Stimulated activated CD4-positive, alpha-beta T cell treated with anti-CD3 and anti-CD28 coated beads, Interleukin-1b, Interleukin-23, amount 100 ng/mL, for 1 hour (primary cell): ENCODE measurements around the gene CCDC34.
A peak's percentile ranks its signal among the peaks of the same experiment; 100 is the strongest.

Experiments used
- DNase-seq, 2 donors: peaks; one replicate each; pipeline ENCODE4 v3.0.0-alpha.2; 2020; ENCODE audit warnings: low read depth in 2 of 2

Gene CCDC34

GRCh38 chr11:27362749-27363575 lies at the start of gene CCDC34:
CCDC34 (minus strand) TSS chr11:27363215; CDS start chr11:27363194, 21 bp downstream.
- DNase-seq: peak; percentile 64 to 69

GRCh38 chr11:27412192-27412691 lies 49.2 kb upstream of the CCDC34 start:
- DNase-seq: no peak

DNA sequence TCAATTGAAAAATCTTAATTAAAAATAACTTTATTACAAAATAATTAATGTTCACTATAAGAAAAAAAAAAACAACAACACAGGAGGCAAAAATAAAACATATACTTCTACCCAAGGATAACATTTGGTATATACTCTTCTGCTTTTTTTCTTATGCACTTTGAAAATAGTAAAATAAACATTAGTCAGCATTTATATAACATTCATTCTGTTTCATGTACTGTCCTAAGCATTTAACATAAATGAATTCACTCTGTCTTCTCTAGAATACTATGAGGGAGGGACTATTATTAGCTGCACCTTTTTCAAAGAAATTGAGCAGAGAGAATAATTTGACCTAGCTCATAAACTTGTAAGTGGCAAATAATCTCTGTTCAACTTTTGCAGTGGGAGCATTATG lies 48.3 kb upstream of the CCDC34 start:
- no peak for DNase-seq

DNA sequence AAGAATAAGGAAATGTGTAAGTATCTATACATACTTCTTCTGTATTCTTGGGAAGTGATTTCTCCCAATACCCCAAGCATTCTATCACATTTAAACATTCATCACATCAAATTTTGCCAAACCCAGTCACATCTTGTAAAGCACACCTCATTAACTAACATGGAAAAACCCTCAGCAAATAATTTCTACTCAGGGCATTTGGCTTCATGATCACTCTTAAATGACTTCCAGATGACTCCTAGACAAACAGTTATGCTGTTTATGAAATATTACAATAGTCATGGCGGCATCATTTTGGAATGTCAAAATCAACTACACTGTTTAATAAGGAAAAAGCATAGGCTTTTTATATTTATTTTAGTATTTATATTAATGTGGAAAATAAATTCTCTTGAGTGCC lies 47.3 kb upstream of the CCDC34 start:
- no peak for DNase-seq

- no peak for DNase-seq
These were observed 46.7 kb upstream of the CCDC34 start for GRCh38 chr11:27409742-27410141.

DNA sequence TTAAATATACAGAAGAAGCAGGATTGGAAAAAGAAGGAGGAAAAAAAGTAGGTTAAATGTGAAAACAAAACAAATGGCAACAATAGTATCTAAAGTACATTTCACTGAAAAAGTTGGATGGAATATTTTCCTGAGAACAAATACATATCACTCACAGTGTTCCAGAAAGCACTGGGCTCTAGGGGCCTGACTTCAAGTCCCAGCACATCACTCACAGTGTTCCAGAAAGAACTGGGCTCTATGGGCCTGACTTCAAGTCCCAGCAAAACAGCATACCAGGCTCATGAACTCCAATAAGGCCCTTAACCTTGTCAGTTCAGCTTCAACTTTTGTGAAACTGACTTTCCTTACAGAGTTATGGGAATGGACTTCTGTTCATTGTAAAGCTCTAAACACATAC lies 46.0 kb upstream of the CCDC34 start:
- DNase-seq: no peak

DNA sequence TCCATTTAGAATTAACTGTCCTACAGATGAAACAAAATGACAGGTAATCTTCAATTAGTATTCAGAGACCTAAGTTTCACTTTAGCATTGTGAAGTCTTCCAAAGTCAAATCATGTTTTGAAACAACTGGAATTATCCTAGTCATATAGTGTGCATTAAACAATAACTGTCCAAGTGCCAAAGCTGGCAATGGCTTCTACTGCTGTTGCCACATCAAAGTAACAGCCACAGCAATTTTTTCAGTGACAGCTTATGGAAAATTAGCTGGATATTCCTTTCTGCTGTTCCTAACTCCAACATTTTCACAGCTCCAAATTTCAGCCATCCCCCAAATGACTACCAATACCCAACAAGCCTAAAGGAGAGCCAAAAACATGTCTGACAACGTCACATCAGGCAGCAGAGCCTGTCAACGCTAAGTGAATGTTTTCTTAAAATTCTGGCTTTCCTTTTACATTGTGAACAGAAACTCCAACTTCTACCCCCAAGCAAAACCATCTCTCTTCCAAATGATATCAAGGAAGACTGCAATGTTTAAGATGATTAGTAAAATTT lies 45.3 kb upstream of the CCDC34 start:
- no peak for DNase-seq

DNA sequence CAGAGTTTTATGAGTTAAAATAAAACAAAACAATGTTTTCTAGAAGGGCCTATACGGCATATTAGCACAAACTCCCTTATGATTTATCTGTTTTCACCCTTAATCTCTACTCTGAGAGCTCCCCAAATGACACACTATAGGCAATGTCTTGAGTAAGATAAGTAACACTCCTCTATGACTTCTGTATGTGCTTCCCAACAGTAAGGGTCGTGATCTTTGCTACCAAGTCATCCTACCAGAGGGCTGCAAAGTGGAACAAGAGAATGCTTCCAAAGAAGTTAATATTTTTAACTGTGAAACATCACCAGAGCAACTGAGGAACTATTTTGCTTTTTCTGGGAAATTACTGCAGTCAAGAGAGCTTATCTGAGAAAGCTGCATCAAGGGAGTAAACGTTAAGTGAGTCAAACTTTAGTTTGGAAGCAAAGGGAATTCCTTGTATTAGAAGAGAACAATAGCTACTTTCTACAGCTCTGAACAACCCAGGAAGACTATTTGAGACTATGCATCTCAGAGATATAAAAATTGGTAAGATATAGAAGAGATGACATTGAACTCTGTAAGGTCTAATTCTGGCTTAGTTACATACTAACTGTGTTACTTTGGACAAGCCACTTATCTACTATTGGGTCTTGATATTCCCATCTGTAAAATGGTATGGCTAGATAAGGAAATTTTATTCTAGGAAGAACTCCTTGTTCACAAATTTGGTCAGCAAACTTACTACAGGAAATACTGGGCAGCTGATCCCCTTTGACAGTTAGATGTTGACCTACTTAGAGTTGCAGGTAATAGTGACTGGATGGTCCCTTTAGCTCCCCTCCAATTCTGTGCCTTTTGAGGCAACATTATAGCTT lies 43.7 kb upstream of the CCDC34 start:
- DNase-seq: no peak

- no peak for DNase-seq
These were observed 42.1 kb upstream of the CCDC34 start for GRCh38 chr11:27405134-27405533.

GRCh38 chr11:27404427-27404826 lies 41.4 kb upstream of the CCDC34 start:
- DNase-seq: no peak

GRCh38 chr11:27403195-27403594 lies 40.2 kb upstream of the CCDC34 start:
- no peak for DNase-seq

DNA sequence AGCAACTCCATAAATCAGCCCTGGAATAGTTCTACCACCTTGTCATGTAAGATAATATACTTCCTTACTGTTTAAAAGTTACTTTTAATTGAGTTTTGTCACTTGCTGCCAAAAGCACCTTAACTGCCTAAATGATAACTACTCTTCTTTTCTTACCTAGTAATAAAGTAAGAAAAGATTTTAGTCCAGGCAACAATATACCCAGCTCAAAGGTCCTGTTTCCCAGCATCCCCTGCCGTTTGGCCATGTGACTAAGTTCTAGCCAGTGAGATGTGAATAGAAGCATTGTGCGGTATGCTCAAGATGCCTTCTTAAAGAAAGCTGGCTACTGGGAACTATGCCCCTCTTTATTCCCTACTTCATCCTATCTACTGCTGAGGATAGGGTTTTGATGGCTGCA lies 39.4 kb upstream of the CCDC34 start:
- no peak for DNase-seq

- DNase-seq: no peak
These were observed 38.9 kb upstream of the CCDC34 start for GRCh38 chr11:27401833-27402316.

DNA sequence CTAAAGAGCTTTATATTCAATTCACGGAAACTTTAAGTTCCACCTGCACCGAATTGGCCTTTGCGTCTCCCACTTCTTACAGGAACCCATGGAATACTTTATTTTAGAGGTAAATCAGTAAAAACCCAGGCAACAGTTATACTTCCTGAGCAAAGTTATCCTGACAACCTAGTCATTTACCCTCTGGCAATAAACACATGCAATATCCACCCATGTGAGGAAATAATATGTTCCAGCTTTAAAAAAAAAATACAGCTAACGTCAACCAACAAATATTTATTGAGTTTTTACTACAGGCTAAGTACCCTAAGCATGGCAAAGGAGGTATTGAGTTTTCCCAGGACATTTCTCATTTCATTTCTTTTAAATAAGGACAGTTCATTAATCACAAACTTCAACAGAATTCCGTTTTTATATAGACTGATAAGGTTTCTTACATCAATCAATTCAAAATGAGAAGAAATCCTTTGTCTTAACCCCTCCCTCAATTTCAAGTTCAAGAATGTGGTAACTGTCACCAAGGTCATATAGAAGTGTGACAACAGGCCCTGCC lies 38.3 kb upstream of the CCDC34 start:
- DNase-seq: no peak

GRCh38 chr11:27398400-27398770 lies 35.4 kb upstream of the CCDC34 start:
- DNase-seq: no peak

DNA sequence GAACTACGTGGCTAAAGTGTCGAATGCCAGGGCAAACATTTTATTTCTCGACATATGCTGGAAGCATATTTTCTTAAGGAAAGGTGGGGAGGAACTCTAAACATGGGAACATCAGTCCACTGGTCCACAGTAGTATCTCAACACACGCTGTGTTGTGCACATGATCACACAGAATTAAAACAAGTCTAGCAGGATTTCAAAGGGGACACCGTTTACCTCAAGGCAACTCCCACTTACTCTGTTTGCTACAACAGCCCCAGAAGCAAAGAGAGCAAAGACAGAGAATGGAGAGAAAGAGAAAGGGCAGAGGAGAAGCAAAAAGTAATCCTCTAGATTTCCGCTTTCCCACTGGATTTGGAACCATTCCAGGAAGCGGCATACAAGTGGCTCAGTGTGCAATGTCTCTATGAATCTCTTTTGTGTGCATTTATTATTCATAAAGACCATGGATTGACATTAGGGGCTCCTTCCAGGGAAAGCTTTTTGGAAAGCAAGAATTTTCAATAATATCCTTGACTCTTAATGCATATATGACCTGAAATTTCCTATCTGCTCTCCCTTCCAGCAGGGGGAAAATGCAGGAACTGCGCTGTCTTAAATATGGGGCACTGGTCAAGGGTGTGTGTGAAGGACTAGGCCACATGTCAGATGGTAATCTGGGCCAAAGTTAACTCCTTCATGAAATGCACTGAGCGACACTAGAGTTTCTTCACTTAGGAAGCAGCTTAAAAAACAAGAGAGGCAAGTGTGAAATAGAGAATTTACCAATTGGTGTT lies 34.8 kb upstream of the CCDC34 start:
- no peak for DNase-seq

GRCh38 chr11:27396259-27396839 lies 33.3 kb upstream of the CCDC34 start:
- DNase-seq: no peak

GRCh38 chr11:27395556-27396258 lies 32.7 kb upstream of the CCDC34 start:
- no peak for DNase-seq

- DNase-seq: no peak
These were observed 31.8 kb upstream of the CCDC34 start for GRCh38 chr11:27394781-27395228.
